KG1 (cell line): ENCODE measurements around the gene NFATC4.
A peak's percentile ranks its signal among the peaks of the same experiment; 100 is the strongest.

ENCODE experiments used
- DNase-seq: peaks from one replicate; lab custom pipeline; 2025; lab: John Stamatoyannopoulos, UW

Gene NFATC4

DNA sequence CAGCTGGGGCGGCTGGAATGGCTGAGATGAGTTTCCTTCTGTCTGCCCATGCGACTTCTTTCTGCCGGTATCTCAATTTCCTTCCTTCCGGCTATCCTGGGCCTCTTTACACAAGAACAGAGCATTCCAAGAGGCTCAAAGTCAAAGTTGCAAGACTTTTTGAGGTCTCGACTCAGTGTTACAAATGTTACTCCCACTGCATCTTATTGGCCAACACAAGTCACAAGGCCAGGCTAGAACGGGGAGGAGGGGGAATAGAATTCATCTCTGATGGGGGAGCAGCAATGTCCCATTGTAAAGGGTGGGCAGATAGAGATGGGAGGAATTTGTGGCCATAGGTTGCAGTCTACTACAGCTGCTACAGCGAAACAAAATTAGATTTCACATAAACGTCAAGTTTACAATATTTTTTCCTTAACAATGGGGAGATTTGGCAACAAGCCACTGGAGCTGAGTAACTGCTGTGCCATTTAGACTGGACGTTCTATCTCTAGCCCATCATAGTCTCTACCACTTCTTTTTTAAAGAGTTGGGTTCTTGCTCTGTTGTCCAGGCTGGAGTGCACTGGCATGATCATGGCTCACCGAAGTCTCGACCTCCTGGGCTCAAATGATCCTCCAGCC lies 21.4 kb downstream of the NFATC4 start:
- DNase-seq: no peak

DNA sequence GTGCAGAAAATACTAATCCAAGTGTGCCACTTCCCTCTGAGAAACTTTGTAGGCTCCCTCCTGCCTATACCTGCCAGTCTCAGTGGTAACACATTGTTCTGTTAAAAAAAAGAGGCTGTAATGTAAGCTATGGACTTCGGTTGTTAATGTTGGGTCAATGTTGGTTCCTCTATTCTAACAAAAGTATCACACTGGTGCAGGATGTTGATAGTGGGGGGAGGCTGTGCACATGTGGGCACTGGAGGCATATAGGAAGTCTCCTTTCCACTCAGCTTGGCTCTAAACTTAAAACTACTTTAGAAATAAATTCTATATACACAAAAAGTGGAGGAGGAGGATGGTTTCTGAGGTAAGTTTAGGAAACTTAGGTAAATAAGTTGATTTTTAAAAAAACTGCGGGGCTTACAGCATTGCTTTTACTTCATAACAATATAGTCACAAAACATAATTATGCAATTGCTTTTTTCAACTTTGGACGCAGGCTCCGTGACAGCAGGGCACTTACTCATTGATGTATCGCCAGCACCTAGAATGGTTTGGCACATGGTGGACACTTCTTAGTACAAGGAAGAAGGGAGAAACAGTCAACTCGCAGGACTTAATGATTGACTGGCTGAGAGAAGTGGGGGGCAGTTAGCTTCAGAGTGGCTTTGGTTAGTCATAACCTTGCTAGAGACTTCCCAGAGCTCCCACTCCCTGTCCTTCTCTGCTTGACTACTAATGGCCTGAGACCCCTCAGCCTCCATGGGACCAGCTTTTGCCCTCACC lies 22.9 kb downstream of the NFATC4 start:
- DNase-seq: peak; percentile 84

DNA sequence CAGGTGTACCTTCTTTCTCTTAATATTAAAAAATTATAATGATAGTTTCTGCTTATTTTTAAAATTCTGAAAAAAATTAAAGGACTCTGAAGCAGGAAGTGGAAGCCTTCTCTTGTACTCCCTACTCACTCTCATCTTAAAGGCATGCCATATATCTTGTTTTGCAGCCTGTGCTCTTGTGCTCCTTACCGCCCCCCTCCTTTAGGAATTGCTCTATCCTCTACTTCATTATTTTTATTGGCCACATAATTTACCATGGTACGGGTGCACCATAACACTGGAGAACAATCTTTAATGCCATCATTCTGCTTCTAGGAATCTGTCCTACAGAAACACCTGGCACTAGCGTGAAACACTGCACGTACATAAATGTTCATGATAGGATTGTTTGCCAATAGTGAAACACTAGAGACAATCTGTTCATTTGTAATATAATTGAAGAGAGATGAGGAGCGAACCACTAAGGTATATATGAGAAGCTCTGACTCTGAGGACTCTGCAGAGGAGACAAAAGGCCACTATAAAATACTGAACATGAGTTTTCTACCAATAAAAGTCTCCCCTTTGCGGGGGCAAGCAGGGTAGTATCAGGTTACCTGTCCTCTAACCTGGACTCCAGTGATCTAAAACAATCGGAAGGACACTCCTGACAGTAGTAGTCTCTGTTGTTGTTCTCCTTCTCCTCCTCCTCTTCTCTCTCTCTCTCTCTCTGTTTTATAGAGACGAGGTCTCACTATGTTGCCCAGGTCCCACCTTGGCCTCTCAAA lies 24.5 kb downstream of the NFATC4 start:
- no peak for DNase-seq

DNA sequence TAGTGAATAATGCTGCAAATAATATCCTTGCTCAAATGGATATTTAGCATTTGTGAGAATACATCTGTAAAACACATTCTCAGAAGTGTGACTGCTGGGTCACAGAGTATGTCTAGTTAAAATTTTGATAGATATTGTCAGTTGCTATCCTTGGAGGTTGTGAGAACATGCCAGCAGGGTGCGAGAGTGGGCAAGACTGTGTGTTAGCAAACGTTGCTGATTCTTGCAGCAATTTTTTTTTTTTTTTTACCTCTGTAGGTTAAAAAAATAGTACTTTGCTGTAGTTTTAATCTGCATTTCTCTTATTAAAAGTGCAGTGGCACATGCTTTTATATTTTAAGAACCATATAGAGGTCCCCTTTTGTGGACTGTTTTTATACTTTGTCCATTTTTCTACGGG lies 26.3 kb downstream of the NFATC4 start:
- no peak for DNase-seq

DNA sequence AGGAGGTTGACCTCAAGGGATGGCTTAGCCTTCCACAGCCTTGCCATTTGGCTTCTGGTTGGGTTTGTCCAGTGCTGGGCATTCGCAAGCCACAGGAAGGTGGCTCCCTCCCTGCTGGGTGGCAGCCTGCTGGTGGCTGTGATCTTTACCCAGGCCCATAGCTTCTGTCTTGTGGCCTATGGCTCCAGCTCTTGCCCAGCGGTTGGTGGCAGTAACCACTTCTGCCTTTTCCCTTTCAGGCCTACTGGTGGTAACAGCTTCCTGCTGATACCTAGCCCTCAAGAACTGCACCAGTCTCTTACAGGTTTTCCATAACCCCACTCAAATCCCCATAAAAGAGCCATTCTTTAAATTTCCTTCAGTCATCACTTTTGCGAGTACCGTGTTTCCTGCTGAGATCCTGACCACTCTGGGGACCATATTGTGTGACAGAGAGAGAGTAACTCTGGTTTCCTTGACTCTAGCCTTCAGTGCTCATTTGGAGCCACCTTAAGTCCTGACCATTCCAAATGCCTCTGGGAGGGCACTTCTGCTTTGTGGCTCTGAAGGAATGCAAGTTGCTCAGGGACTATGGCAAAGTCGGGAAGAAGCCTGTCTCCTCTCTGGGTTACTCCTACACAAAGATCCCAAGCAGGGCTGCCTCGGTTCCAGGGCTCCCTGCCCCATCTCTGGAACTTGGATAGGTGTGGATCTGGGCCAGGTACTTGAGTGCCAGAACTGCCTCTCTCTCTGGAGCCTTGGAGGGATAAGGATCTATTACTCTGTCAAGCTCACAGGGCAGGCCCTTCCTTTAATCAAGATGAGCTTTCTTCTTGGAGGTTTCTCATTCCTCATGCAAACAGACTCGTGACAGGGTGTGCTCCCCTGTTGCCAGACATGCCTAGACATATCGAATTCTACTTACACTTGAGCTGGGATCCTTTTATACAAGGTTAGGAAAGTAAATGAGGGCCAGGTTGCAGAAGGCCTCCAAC lies 27.9 kb downstream of the NFATC4 start:
- DNase-seq: peak; percentile 27

DNA sequence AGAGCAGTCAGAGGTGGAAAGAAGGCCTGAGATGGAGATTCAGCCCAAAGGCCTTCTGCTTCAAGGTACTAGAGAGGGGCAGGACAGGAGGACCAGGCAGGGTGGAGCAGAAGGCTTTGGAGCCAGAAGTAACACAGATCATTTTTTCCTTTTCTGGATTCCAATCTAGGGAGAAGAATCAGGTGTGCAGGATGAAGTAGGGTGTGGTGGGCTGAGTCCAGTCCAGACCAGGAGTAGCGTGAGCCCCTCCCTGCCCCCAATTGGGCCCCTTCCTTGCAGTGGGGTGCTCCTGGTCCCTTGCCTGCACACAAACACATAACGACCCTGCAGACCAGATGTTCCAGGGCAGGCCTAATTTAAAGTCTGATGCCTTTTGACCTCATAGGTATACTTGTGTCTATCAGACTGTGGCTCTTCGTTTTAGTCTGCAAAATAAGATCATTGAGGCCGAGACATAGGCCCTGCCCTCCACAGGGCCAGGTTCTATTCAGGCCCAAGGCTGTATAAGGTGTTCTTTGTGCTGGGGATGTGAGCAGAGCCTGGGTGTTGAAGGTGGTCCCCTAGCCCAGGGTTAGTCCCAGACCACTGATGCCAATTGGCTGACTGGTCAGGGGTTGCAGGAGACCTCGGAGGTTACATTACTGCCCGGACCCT lies 29.8 kb downstream of the NFATC4 start:
- peak; percentile 7 for DNase-seq

DNA sequence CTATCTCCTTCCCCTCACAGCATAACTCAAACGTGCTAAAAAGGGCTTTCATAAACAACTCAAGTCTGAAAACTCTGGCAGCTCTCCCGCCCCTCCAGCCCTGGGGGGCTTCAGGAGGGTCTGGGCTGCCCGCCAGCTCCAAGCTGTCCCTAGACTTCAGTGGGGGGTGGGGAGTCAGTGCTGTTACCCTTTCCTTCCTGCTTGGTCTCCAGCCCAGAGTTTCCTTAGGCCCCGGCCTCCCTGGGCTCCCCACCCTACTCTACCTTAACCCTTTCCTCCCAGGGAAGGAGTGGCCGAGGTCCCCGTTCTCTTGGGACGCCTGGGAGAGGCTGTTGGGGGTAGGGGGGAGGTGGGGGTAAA lies 30.3 kb downstream of the NFATC4 start:
- DNase-seq: no peak

DNA sequence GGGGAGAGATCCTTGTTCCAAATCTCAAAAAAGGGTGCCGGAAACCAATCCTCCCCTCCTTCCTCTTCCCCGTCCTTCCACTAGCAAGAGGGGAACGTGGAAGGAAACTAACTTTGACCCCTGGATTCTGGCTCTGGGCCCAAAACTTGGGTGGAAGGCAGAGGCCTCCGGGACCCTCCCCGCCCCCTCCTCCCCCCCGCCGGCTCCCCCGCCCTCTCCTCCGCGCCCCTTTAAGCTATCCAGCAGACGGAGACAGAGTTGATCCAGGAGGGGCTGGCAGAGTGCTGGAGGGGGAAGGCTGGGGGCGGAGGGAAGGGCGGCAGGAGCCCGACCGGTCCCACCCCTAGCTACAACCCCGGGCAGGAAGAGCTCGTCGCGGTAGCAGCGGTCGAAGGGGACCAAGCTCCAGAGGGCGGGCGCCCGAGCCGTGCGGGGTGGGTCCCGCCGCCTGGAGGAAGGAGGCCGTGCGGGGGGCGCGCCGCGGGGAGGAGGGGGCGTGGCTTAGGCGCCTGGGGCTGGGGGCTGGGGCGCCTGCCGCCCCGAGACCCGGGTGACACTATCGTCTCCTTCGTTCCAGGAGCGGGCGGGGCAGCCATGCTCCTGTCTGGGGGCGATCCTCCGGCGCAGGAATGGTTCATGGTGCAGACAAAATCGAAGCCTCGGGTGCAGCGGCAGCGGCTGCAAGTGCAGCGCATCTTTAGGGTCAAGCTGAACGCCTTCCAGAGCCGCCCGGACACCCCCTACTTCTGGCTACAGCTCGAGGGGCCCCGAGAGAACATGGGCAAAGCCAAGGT lies 30.9 kb downstream of the NFATC4 start, which contains the start of gene NYNRIN:
TSS of gene NYNRIN (plus strand) at position 351 of the 794 bp plus-strand sequence. CDS start at position 595, 244 bp downstream.
- peak; percentile 28 for DNase-seq

DNA sequence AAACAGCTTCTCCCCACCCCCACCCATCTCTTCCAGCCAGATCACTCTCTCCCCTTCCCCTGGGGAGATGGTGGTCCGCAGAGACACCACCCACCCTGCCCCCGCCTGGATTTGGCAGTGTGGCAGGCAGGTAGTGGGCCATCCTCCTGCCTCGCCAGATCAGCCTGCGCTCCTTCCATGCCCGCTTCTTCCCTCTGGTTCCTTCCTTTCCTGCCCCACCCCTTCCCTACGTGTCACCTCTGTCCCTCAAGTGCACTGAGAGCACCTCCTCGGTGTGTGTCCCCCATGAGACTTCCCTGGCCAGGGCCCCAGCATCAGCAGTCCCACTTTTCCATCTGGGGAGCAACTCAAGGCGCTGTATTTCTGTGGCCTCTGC lies 31.5 kb downstream of the NFATC4 start:
- no peak for DNase-seq

DNA sequence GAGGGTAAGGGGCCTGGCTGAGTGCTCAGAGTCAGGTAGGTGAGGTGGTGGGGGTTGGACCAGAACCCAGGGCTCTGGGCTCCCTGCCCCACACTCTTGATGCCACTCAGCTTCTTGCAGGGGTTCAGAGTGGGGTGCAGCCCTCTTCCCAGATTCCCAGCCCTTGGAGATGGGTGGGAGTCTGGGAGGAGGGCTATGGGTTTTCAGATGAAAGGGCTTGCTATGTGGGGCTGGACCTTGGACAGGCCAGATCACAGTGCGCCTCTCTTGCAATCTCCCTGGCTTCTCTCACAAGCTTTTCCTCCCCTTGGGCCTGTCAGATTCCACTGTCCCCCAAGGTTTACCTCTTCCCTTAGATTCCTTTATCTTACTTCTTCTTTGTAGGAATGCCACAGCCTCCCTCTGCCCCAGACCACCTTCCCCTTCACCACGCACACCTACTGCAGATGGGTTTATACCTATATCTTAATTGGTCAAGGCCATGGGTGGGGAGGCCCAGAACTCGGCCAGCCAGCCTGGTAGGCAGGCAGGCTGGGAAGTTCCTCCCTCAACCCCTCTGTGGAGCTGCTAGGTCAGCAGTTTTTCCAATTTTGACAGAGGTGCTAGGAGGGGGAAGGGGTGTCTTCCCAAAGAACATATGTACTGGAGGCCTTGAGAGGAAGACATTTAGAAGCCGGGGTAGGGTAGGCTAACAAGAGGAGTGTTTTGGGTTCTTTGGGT lies 32.2 kb downstream of the NFATC4 start:
- DNase-seq: no peak

DNA sequence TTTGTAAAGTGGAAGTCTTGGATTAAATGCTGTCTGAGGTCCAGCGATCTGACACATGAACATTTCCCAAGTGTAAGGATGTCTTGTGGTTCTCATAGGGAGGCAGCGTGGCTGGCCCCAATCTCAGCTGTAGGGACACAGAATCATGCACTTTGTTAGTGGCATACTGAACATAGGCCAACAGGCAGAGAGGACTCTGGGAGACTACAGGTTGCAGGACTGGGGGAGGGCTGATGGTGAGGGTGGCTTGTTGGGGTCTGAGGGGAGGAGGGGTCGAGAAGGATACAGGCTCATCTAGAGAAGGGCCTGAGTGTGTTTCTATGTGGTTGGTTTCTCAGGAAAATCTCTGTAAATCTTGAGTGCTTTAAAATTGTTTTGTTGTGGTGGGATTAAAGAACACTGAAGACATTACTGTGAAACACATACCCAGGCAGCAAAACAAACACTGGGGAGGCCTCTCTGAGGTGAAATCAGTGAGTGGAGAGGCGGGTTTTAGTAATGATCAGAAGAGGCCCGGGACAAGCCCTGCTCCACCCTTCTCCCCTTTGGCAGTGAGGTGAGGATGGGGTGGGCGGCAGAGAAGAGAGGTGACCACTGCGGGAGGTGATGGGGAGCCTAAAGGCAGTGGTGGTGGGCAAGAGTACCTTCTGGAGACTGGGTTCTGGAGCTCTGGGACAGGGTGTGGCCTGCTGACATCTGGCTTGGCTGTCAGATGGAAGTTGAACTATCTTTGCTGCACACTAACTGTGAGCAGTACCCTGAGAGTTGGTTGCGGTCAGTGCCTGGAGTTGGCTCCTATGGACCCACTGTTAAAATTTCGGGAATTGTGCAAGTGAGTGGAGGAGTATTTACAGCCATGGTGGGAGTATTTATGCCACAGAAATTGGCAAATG lies 34.1 kb downstream of the NFATC4 start:
- no peak for DNase-seq

DNA sequence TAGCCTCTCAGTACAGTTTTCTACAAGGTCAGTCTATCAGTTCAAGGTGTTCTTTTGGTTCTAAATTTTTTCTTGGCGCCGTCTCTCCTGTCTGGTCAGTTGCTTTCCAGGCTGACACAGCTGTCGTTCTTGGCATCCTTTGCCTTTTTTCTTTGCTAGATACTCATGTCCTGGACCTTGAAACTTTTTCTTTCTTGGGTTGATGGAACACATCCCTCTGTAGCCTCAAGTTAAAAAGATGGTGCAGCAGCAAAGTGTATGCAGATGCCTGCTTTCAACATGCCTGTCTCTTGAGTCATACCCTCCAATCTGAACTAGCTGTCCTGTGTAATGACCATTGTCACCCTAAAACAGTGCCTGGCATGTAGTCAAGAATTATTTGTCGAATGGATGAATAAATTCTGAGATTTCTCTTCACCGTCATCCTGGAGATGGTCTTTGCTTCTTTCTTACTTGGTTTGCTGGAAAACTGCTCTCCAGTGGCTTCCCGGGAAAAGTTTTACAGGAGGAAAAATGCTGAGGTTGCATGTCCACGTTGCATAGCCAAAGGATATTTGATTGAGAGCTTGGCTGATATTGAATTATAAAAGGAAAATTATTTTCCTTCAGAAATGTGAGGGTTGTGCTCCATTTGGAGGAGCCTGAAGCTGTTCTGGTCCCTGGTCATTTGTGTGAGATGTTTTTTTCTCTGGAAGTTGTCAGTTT lies 35.5 kb downstream of the NFATC4 start:
- no peak for DNase-seq

DNA sequence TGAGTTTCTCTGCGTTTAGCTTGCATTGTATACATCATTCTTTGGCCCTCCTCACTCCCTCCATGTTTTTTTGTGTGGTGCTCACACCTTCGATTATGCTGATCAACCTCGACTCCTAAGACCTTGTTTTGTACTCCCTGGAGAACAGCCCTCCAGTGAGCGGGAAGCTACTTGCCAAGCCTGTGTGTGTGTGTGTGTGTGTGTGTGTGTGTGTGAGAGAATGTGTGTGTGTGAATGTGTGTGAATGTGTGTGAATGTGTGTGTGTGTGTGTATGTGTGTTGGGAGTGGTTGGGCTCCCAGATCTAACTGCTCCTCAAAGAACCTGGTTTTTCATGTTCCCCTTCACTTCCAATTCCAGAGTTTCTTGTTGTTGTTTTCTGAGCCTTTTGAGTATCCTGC lies 36.8 kb downstream of the NFATC4 start:
- DNase-seq: no peak

DNA sequence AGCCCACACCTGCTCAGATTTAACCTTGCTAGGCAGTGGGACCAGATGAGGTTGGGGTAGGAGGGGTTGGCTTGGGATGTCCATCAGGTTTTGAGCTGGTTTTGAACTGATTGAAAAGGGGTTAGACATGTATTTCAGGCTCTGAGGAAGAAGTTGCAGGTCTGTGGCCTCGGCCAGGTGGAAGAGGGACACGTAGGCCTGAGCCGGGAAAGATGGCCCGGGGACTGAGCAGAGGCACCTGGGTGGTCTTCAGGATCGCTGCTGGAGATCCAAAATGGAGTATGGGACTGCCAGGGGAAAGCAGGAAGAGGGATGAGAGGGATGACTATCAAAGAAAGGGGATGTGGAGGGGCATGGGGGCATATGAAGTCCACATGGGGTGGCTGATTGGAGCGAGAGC lies 38.4 kb downstream of the NFATC4 start:
- no peak for DNase-seq

DNA sequence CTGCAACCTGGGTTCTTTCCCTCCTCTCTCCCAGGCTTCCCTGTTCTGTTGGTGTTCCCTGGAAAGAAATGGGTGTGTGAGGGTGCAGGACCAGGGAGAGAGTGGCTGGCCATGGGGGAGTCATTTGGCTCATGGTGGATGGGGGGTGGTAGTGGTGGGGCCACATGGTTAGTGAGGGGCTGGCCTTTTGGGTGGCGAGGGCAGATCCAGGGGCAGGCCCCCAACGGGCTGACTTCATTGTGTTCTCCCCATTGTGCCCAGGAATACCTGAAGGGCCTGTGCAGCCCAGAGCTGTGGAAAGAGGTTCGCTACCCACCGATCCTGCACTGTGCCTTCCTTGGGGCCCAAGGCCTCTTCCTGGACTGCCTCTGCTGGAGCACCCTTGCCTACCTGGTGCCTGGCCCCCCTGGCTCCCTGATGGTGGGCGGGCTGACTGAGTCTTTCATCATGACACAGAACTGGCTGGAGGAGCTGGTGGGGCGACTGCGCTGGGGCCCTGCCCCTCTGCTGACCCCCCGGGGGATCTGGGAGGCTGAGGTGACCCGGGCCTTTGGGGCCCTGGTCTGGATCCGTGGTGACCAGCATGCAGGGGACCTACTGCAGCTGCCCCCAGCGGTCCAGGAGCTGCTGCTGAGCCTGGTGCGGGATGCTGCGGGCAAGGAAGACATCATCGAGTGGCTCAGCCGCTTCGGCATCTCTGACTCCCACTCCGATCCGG lies 39.8 kb downstream of the NFATC4 start:
- DNase-seq: no peak

DNA sequence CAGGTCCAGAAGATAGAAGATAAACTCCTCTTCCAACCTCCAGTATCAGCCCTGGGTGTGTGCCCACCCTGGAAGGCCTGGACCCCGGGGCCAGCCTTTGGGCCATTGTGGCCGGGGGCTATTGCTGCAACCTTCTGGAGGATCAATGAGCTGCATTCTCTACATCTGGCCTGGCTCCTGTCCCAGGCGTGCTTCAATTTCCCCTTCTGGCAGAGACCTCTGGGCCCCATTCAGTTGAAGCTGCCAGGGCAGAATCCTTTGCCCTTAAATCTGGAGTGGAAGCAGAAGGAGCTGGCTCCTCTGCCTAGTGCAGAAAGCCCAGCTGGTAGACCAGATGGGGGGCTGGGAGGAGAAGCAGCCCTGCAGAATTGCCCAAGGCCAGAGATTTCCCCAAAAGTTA lies 40.8 kb downstream of the NFATC4 start:
- DNase-seq: no peak

DNA sequence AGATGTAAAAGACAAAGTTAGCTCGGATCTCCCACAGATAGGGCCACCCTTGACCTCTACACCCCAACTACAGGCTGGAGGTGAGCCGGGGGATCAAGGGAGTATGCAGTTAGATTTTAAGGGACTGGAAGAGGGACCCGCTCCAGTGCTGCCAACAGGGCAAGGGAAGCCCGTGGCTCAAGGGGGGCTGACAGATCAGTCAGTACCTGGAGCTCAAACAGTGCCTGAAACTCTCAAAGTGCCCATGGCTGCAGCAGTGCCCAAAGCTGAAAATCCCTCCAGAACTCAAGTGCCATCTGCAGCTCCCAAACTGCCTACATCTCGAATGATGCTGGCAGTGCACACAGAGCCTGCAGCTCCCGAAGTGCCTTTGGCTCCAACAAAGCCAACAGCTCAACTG lies 41.2 kb downstream of the NFATC4 start:
- DNase-seq: no peak

DNA sequence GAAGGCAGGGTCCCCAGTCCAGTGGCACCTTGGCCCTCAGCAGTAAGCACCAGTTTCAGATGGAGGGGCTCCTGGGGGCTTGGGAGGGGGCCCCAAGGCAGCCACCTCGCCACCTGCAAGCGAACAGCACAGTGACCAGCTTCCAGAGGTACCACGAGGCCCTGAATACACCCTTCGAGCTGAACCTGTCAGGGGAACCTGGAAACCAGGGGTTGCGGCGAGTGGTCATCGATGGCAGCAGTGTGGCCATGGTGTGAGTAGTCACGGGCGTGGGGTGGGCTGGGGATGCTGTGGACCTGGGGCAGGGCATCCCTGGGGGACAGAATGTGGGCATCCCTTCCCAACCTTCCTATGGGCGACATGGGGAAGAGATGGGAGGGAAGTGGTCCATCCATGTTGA lies 42.0 kb downstream of the NFATC4 start:
- no peak for DNase-seq
